Nucleus accumbens (tissue), 56 donors: ENCODE measurements around the gene ASPG.

ENCODE experiments used
- DNase-seq, 56 donors: peaks; one replicate each; lab custom pipeline; 2025; lab: John Stamatoyannopoulos, UW

ASPG gene

DNA sequence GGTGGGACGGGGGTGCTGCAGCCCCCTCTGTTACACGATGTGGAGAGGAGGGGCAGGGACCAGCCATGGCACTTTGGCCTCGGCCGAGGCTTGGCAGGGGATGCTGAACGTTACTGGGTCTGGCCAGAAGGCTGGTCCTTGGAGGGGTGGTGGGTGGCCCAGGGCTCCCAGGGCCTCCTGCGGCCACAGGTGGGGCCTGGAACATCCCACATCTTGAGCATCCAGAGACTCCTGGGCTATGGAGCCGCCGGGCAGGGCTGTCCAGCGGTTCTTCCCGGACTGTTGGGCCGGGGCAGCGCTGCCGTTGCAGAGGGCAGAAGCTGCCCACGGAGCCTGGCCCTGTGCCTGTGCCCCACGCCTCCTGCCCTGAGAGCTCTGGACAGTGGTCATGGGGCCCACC lies 68.7 kb downstream of the ASPG start:
- DNase-seq = no peak

DNA sequence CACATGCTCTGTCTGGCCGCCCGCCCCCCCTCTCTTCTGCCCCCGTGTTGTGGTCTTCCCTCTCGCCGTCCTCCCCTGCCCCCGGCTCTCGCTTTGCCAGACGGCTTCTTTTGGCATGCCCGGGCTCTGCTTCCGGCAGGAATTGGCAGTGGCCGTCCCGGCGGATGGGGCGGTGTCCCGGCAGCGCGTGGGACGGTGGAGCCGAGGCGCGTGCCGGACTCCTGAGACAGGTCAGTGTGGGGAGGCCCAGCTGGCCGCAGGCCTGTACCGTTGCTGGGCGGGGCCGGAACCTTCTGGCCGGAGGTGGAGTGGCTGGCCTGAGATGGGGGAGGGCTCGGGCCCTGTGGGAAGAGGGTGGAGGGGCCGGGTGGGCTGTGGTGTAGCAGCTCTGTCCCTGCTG lies 70.0 kb downstream of the ASPG start:
- no peak for DNase-seq

DNA sequence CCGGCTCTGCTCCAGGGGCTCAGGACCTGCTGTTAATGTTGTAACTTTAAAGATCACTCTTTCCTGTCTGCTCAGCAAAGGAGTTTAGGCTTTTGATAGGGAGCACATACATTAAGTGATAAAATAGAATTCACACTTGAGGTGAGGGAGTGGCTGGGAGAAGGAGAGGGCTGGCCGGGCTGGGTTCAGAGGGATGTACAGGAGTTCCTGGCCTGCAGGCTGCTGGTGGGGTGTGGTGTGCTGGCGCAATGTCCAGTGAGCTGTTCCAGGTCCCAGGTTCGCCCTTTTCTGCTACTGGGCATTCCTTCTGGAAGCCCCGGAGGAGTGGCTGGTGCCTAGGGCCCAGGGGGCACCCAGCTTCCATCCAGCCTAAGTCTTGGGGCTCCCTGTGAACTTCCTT lies 70.6 kb downstream of the ASPG start:
- DNase-seq = no peak

DNA sequence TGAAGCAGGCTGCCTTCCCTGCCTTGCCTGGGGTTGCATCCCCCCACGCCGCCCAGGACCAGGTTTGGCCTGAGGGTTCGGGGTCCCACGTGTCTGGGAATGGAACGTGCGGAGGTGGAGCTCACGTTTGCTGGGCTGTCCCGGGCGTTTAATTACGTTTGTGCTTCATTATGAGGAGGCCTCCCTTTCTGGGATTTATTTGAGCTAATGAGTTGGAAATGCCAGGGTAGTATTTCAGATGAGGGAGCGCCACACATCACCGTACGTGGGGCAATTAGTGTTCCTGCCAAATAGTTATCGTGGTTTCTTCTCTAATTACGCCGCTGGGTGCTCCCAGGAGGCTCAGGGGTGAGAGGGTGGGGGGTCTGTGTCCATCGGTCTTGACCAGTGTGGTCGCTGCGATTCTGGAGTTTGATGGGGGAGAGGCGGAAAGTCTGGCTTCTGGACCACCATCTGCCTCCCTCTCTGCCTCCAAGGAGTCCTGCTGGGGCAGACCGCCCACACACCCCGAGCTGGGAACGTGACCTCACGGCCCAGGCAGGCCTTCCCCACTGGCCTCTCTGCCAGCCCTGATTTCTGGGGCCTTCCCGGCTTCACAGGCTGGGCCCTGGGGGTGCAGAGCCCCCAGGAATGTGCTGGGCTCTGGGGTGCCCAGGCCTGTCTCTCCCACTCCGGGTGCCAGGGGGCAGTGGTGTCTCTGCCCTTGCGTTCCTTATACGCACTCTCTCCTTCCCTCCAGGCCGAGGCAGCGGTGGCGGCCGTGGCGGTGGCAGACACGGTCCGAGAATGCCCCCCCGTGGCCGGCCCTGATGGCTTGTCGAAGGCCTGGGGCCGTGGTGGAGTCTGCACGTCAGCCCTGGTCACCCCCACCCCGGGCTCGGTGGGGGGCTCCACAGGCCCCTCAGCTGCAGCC lies 71.8 kb downstream of the ASPG start:
- DNase-seq = no peak

DNA sequence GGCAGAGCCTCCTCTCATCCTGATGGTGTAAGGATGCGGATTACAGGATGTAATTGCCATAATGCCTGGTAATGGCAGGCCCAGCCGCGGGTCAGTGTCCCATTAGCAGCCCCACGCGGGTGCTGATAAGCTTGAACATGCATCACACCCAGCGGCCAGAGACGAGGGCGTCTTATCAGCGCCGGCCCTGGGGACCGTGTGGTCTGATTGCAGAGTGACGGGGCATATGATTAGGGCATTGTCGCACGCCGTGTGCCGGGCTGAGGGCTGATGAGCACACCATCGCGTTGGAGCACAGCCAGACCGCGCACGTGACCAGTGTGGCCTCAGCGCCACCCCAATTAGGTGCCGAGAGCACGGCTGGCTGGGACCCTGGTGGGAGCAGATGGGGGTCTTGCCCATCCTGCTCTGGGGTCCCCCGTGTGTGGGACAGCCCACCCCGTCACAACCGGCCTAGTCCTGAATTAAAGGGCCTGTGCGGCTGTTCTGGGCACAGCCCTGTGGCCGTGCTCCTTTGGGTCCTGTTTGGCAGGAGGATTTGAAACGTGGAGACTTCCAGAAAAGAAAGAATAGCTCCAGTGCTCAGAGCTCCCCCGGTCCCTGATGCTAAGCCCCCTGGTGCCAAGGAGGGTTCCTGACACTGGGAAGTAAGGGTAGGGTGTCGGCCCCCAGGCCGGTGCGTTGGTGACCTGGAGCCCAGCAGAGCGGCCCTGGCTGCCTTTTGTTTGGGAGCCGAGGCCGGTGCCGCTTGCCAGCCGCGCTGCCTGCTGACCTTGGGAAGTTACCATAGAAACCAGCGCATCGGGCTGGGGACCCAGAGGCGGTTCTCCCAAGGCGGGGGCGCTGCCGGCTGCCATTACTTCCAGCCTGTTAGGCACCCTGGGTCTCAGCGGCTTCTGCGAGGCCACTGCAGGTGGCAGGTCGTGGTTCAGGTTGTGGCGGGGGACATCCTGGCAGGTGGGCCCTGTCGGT lies 73.6 kb downstream of the ASPG start:
- DNase-seq = peak in 20 of 56 donors; percentile 3 to 56 (median 22)

DNA sequence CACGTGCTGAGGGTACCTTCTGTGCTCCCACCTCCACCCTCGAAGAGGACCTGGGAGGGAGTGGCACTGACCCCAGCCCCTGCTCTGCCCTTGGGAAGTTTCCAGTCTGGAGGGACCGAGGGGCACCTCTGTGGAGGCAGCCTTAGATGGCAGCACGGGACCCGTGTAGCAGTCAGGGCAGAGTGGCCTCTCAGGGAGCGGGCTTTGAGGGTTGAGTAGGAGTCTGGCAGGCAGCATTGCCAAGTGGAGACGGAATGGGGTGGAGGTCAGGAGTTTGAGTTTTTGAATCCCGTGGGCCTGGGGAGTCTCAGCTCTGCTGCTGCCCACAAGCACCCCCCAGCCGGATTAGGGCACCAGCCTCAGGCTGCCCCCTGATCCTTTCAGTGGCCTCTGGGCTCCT lies 74.5 kb downstream of the ASPG start:
- DNase-seq = no peak

DNA sequence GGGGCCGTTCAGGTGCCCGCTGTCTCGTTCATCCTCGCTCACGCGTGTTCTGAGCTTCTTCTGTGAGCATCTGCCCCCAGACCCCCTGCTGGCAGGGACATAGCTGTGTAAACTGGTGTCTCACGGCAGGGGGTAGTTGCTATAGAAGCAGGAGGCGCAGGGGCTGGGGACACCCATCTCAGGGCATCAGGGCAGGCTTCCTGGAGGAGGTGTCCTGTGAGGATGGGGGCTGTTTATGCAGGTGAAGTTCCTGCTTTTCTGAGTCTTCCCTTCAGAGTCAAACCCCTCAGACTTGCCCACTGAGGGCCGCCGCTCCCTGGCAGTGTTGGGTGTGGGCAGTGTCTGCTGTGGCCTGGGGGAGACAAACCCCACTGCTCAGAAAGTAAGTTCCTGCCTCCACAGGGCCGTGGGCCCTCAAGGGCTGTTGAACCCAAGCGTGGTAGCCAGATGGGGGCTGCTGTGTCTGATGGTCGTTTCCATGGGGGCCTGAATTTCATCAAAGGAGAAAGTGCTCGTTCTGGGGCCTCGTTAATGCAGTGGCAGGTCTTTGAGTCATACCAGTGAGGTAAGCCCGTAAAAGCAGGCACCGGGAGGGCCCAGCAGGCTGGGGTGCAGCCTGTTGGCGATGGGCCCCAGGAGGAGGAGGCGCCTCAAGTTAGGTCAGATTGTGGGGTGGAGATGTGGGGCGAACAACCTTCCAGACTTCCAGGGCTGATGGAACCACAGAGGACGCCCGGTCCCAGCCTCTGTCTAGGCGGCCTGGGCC lies 76.3 kb downstream of the ASPG start:
- no peak for DNase-seq

DNA sequence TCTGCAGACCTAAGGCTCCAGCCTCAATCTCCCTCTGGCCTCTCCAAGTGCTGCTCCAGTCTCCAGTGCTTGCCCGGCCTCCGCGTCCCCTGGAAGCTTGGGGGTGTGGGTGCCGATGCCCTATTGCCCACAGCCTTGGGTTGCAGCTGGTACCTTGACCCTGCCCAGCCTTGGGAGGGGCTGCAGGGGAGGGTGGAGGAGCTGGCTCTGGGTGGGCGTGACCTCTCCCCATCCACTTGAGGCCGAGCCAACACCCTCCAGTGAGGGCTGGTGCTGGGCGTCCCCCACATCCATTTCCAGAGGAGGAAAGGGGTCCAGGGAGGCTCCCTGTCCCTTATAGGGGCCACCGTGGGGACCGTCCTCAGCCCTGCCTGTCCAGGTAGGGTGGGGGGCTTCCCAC lies 77.0 kb downstream of the ASPG start:
- no peak for DNase-seq

DNA sequence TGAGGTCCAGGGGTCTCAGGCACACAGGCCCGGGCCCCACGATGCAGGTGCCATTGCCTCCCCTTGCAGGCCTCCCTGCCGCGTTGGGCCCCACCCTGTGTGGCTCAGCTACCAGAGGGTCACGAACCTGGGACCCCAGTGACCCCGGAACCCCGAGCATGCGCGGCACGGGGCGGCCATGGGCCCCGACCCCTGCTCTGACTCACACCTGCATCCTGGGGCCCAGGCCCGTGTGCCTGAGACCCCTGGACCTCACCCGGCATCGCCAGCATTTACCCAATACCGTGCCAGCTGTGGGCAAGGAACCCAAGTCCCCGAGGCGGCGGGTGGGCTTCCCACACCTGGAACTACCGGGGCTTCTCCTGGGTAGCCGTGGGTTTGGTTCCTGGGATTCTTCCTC lies 78.0 kb downstream of the ASPG start:
- no peak for DNase-seq

DNA sequence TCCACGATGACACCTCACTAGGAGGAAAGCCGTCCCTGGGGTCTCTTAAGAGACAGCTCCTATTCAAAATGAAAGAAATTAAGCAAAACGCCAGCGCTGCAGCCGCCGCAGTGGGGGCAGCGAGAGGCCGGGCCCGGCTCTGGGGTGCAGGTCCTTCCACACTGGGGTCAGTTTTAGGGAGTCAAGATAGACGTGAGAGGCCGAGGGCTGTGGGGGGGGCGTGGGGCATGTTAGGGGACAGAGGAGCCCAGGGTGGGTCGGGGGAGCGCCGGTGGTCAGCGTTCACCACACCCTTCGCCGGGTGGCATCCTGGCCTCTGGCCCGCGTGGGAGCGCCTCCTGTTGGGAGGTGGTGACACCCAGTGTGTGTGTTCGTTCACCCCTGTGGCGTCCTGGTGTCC lies 78.5 kb downstream of the ASPG start:
- no peak for DNase-seq

DNA sequence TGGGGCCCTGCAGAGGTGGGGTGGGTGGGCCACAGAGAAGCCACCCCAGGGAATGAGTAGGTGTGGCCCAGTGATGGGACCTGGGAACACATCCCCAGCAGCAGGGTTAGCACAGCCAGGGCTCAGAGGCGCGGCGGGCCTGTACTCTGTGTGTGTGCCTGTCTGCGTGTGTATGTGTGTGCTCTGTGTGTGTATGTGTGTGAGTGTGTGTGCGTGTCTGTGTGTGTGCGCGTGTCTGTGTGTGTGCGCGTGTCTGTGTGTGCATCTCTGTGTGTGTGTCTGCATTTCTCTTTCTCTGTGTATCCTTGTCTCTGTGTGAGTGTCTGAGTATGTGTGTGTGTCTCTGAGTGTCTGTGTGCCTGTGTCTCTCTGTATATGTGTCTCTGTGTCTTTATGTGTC lies 79.0 kb downstream of the ASPG start:
- DNase-seq = no peak
